Forelimb muscle (tissue), 1 donor: ENCODE measurements around the gene SKP1. TPM values are rescaled to one million over a fixed set of nuclear protein-coding genes. Genes with fewer than 3 reads are reported as not detected.
"Not testable (repeated sequence)": the region's sequence is repeated elsewhere in the genome, so short reads cannot be mapped to it uniquely, and the experiment has no call there.

Experiments used
- DNase-seq: peaks from one replicate; pipeline ENCODE4 v3.0.0-alpha.2; 2013; ENCODE audit warnings: low read depth
- polyA plus RNA-seq: library from polyadenylated mRNA; unstranded; fragments of 120-200 nt; gene quantifications from one replicate; pipeline ENCODE4 v1.2.1, GENCODE V29; 2013; ENCODE audit not compliant: insufficient read length

Gene SKP1
- polyA plus RNA-seq, 1 donor, result 360 TPM

DNA sequence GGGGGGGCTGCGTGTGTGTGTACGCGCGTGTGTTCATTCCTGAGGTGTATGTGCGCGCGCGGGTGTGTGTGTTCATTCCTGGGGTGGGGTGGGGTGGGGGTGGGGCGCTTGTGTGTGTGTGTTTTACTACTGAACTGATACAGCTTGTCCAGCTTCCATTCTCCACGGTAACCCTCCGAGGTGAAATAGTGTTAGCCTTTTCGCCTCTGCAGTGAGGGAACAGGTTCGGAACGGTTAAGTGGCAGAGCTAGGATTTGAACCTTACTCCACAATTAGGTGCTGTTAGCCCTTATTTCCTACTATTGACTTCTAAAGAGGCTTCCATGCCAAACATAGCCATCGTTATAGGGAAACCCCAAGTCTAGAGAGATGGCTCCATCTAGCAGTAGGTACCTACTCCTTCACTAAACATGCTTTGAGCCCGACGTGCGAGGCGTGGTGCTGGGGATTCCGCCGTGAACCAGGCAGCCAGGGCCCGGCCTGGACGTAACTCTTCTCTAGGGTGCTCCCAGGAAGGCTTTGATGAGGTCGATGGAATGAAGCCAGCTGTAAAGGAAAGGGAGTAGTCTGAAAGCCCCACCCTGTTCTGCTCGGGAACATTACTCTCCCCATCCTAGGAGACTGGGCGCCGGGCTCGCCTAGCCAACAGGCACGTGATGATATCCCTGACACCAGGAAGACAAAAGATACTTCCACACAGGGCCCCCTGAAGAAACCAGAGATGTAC, 782 bp upstream of the SKP1 start:
- no peak for DNase-seq

DNA sequence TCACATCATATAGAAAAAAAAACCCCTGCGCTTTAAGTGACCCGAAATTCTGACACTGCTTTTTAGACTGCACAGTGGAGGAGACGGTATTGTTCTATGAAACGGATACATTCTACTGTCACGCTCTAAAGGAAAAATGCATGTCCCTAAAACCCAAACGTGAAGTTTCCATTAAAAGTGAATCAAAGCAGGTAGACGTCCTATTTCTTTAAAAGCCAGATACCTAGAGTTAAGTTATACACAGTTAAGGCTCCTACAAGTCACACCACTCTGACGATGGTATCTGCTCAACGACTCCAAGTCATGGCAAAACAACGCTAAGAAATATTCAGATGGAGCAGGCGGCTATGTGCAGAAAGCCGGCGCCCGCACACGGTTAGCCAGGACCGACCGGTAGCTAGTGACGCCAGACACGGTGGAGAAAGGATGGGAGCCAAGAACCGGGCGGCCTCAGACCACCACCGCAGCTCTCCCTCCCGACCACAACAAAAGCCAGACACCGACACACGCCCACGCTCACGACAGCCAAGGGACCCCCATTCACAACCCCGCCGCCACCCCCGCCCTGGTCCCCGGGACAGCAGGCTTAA, 734 bp downstream of the SKP1 start:
- no peak for DNase-seq

DNA sequence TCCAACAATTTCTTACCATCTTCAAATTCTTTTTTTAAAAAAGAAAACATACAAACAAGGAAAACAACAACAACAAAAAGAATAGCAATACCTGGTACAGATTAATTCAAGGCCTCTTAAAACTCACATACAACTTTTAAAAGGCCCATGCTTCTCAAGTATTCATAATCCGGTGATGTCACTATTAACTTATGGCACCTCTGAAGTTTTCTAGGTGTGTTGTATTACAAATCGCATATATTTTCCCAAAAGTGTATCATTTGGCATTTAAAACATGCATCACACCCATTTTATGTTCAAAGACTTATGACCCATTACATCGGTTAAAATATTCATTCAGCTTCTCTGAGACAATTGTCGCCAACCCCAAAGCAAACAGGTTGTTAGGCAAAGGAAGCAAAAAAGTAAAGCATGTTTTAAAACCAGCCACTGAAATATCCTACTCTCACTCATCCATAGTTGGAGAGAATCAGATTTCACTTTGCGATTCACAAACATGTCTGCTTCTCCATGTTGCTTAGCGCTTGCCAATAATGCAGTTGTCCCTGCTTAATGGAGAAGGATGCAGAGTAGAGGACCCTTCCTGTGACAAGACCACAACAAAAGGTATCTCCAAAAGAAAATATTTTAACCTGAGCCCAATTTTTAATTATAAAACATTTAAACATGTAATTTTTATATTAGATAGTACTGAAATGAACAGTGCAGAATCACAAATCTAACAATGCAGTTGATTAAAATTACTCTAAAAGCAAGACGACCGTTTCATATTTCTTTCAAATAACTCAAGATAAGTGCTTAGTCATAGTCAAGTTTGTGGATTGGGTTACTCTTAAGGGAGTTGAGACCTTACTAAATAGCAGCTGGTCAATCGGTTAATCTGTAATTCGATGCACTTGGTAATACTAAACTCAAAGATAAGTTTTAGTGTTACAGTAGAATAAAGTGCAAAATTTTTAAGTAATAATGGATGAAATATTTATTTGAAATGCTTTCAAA, 1.6 kb downstream of the SKP1 start:
- DNase-seq, result no peak

DNA sequence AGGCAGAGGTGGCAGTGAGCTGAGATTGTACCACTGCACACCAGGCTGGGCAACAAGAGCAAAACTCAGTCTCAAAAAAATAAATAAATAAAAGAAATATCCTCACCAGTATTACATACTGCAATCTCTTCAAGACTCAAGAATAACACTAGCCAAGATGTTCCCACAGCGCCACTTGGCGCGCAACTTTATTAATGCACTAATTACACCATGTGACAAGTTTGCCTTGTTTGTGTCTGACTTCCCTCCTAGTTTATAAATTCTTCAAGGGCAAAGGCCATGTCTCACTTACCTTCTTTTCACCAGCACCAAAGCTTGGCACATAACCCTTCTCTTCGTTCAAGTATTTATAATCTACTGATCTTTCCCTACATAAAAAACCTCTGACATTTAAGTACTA, 4.8 kb downstream of the SKP1 start:
- DNase-seq, result no peak

DNA sequence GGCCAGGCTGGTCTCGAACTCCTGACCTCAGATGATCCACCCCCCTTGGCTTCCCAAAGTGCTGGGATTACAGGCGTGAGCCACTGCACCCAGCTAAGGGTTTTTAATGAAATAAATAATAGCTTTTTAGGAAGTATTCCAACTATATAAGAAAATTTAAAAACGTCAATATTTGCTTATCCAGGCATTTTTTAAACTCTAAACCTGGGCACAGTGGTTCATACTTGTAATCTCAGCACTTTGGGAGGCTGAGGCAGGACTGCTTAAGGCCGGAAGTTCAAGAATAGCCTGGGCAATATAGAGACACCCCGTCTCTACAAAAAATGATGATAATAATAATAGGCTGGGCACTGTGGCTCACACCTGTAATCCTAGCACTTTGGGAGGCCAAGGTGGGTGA, 14.2 kb downstream of the SKP1 start:
- no peak for DNase-seq

DNA sequence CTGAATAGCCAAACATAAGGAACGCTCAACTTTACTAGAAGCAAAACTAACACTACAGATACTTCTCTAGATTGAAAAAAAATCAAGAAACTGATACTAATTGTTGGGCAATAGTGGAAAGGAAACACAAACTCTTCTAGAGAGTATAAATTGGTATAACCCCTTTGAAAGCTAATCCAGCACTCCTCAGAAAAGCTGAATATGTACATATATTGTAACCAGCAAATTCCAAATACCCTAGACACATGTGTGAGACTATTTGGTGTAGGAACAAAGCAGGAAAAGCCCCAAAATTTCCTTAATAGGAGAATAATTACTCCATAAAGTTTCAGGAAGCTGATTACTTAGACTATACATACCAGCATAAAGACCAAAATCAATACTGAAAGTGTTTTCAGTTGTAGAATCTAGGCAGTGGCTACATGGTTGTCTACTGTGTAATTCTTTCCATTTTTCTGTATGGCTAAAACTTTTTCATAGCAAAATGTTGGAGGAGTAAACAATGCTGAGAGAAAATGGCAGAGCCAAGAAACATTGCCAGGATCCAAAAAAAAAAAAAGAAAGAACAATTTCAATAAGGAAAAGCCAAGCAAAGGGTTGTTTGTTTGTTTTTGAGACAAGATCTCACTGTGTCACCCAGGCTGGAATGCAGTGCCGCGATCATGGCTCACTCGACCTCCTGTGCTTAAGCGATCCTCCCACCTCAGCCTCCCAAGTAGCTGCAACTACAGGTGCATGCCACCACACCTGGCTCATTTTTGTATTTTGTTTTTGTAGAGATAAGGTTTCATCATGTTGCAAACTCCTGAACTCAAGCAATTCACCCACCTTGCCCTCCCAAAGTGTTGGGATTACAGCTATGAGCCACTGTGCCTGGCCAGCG, 15.0 kb downstream of the SKP1 start:
- no peak for DNase-seq

DNA sequence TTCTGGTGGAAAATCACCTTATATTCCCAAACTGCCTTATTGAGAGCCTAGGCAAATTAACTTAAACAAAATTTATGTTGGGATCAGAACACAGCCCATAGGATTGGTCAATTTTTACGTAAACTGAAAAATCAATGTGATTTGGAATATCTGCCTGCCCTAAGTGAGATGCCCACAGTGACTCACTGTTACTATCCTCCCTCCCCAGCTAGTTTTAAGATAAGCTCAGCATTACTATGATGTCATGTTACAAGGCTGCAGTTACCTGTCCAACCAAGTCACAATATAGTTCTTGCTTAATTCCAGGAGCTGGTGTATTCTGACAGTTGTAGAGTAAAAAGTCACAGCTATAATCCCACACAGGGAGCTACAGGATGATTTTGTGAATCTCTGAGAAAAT, 23.1 kb downstream of the SKP1 start:
- no peak for DNase-seq

DNA sequence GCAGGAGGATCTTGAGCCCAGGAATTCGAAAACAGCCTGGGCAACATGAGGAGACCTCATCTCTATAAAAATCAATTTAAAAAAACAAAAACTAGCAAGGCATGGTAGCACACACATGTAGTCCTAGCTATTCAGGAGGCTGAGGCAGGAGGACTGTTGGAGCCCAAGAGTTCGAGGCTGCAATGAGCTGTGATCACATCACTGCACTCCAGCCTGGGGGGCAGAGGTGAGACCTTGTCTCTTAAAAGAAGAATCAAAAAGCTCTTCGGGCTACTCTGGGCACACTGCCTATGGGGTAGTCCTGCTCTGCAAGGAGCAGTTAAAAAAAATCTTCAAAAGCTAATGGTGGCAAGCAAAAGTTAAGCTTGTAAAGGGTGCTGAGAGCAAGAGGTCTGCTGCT, 23.5 kb downstream of the SKP1 start:
- DNase-seq, result no peak

DNA sequence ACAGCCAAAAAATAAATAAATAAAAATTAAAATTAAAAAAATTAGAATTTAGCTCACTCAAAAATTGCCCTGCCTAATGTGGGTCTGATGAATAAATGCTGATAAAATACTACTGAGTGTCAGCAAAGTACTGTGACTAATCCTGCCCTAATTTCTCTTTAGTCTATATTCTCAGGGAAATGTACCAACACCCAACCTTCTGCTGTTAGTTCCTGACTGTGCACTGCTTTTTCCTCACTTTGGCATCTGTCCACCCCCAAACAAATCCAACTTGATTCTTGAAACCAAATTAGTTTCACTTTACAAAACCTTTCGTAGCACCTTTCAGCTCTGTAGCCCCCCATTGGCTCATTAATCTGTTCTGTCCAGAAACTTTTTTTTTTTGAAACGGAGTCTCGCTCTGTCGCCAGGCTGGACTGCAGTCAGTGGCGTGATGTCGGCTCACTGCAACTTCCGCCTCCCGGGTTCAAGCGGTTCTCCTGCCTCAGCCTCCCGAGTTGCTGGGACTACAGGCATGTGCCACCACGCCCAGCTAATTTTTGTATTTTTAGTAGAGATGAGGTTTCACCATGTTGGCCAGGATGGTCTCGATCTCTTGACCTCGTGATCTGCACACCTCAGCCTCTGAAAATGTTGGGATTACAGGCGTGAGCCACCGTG, 24.4 kb downstream of the SKP1 start:
- DNase-seq, result not testable (repeated sequence)

DNA sequence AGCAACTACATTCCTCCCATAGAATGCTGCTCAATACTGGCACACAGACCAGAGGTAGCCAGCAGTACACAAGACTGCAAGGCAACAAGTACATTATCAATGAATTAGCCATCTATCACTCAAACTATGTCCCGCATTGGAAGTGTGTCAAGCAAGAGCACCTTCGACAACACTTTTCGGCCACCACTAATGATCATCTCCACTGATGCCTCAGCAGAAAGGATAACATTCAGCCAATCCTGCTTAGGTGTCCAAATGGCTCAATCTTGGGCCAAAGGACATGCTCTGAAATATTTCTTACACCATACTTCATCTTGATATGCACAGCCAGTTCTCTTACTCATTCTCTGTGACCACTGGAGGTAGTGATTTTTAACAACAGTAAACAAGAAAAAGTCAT, 25.0 kb downstream of the SKP1 start:
- DNase-seq, result no peak

DNA sequence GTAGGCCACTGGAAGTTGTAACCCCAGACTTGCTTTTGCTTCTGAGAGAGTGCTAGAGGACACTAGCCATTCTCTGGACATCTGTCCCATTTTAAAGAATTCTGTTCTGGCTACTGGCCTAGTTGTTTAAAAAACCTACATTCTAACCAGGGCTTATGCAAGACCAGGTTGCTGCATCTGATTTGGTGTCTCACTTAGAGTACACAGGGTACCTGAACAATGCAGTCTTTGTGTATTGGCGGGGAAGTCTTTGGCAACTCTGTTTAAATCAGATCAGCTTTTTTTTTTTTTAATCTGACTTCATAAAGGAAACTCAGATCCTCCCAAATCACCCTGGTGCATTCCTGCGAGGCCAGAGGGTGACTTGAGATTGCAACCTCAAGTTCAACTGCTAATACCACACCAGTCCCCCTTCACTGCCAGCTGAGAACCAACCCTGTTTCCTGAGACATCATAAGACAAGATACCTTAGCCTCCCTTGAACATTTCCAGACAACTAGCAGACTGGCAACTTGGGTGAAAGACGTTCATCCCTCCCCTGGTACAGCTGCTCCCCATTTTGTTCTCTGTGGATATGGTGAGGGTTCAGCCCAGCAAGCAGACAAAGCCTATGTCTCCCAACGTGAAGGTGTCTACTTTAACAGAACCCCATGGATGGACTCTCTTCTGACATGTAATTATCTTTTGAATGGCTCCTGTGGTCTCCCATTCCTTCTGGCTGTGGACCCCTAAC, 27.0 kb downstream of the SKP1 start:
- DNase-seq, result no peak

DNA sequence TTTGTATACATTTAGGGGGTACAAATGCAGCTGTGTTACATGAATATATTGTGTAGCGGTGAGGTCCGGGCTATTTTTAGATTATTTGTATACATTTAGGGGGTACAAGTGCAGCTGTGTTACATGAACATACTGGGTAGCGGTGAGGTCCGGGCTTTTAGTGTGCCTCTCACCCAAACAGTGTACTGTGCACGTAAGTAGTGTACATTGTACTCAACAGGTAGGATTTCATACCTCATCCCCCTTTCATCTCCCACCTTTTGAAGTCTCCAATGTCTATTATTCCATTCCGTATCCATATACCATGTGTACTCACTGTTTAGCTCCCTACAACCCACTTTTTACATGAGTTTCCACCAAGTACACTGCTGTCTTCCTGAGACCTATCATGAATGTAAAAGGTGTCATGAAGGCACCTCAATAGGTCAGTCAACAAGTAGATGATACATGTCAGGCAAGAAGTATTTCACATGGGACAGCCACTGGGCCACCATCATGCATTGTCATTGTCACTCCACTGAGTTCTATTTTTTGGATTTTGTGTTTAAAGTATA, 27.7 kb downstream of the SKP1 start:
- DNase-seq, result no peak

DNA sequence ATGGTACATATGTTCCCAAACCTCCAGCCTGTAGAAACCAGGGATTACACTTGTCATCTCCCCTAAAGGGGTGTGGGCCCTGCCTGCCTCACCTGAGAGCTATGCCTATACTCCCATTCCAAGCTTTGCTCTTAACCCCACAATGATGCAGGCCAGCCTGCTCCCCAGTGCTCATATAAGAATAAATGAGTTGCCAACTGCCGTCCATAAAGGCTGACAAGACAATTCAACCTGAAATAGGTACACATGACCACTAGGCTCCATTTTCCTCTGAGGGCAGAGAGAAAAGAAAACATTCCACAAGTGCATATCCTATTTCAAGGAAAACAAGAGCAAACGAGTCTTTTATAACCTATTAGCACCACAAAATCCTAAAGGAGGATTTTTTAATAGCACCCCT, 28.4 kb downstream of the SKP1 start:
- no peak for DNase-seq

DNA sequence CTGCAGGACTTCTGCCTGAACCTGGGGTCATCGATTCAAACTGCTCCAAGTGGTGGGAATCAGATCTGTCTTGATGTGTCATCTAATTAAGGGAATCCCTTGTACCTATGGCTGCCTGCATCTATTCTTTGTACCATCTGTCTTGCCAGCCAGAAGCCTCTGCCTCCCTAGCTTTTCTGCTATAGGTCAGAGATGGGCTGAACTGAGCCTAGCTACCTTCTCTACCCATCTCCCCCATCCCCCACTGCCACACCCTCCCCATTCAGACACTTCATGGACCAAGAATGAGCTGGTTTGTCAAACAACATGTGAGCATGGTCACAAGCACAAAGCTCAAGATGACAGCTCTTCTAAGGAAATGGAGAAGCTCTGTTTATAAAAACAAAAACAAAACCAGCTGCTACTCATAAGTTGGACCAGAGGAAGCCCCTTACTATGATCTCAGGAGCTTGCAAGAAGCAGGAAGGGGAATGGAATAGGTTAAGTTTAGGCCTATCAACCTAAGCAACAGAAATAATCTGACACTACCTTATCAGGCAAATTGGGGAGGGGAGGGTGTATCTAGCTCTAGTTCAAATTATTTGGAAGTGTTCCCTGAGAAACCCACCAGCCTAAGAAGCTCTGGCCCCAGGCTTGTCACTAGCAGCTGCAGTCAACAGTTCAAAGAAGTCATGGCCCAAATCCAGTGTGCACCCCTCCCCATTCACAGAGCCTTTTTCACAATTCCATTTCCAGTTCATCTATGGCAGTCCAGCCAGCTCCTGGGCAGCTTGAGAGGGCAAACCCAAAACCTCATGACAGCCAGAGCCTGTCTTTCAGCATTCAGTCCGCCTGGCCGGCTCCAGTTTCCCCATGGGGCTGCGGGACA, 29.9 kb downstream of the SKP1 start:
- DNase-seq, result no peak

DNA sequence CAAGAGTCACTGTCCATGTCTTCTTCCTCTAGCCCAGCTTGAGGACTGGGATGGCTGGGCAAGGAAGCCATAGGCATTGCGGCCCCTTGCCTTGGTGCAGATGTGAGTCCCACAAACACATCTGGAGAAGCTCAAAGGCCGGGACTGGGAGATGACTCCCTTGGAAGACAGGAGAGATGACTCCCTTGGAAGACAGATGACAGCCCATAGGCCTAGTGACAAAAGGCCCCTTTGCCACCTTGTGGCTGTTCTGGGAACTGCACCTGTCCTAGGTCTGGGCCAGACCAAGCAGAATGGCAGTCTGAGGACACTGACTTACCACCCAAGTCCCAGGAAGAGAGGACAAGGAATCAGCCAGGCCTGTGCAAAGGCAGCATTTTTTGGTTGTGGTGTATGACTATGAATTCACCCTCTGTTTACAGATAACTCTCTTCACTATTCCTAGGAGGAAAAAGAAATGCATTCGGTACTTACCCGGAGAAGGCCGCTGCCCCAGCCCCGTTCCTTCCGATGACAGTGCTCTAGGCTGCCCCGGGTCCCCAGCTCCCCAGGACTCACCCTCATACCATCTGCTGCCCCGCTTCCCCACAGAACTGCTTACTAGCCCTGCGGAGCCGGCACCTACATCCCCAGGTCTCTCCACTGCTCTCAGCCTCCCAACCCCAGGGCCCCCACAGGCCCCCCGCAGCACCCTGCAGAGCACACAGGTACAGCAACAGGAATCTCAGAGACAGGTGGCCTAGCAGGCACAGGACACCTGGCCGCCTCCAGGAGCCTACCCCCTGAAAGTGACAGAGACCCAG, 30.8 kb downstream of the SKP1 start:
- no peak for DNase-seq

DNA sequence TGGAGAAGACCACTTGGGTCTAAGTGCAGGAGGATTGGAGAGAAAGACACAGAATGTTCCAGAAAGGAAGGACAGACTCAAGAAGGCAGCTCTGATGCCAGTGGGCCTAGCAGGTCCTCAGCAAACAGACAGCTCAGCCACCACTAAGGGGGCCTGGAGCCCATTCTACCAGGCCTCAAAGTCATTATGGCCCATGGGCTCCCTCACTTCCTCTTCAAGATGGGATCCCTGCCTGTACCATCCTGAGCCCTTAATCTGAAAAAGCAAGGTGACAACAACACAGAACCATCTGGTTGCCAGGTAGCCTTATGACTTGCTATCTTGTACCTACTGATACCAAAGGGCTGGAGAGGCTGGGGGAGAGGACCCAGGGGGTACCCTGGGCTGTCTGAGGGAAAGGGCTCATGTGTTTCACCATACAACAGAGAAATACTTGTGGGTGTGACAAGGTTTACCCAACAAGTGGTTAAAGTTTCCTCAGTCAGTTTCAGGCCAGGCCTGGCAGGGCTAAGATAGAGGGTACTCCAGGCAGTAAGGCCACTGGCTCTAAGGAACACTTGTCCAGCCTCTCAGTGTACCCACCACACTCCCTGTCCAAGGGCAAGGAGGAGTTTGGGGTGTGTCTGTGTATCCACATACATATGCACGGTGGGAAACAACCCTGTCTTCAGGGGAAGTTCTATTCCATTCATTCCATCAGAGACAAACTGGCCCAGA, 31.6 kb downstream of the SKP1 start:
- DNase-seq, result no peak
